ENCODE measurements around the gene KIF4A. TPM values are rescaled to one million over a fixed set of nuclear protein-coding genes. Genes with fewer than 3 reads are reported as not detected.

The KIF4A gene
- total RNA-seq, 2 donors from 2014 or later, result 0.73 to 1.3 TPM

- H3K27me3 ChIP-seq (replicated peaks; ENCODE audit: insufficient read depth), result no peaks in the 10 kb centered on the region
- H3K4me3 ChIP-seq, result no peak overlapping the region
- H3K9me3 ChIP-seq, result no peaks in the 10 kb centered on the region
- TF ChIP-seq CTCF (IDR thresholded peaks at IDR 0.05) (no peak), POLR2AphosphoS5 (IDR thresholded peaks at IDR 0.05) (no peak), POLR2A (IDR thresholded peaks at IDR 0.05) (no peak)
- DNase-seq (ENCODE audit: low spot score), result no peak
- H3K4me1 ChIP-seq (replicated peaks), result no peaks in the 10 kb centered on the region
- intact Hi-C loops (cut with DNase I), result no loop called here
- H3K27ac ChIP-seq, result no peak overlapping the region
- H3K36me3 ChIP-seq, result no peaks in the 10 kb centered on the region
- WGBS, result 97% methylated on average over 2 of the region's 2 CpGs
Measured at GRCh38 chrX:70410921-70411320, 121.0 kb downstream of the KIF4A start.

- intact Hi-C loops (cut with DNase I), result no loop called here
- TF ChIP-seq POLR2AphosphoS5 (IDR thresholded peaks at IDR 0.05) (no peak), POLR2A (IDR thresholded peaks at IDR 0.05) (no peak), CTCF (IDR thresholded peaks at IDR 0.05) (no peak)
Measured at GRCh38 chrX:70411475-70411874, 121.6 kb downstream of the KIF4A start.

GRCh38 chrX:70421618-70422017 is 131.7 kb downstream of the KIF4A start:
- Histone ChIP-seq H3K27ac (no peak overlapping the region), H3K9me3 (no peaks in the 10 kb centered on the region), H3K4me3 (no peak overlapping the region), H3K36me3 (no peaks in the 10 kb centered on the region), H3K4me1 (replicated peaks) (no peaks in the 10 kb centered on the region), H3K27me3 (replicated peaks; ENCODE audit: insufficient read depth) (no peaks in the 10 kb centered on the region)
- no peak for TF ChIP-seq CTCF (IDR thresholded peaks at IDR 0.05)
- no peak for TF ChIP-seq POLR2AphosphoS5 (IDR thresholded peaks at IDR 0.05)
- TF ChIP-seq POLR2A (IDR thresholded peaks at IDR 0.05), result no peak
- WGBS, result 29% methylated on average over 1 of the region's 2 CpGs
- intact Hi-C loops (cut with DNase I), result no loop called here
- DNase-seq (ENCODE audit: low spot score), result no peak

More at GRCh38 chrX:70411475-70411874, 121.6 kb downstream of the KIF4A start:
- Histone ChIP-seq H3K4me1 (replicated peaks) (no peaks in the 10 kb centered on the region), H3K4me3 (no peak overlapping the region), H3K36me3 (no peaks in the 10 kb centered on the region), H3K27ac (no peak overlapping the region), H3K9me3 (no peaks in the 10 kb centered on the region), H3K27me3 (replicated peaks; ENCODE audit: insufficient read depth) (no peaks in the 10 kb centered on the region)
- DNase-seq (ENCODE audit: low spot score), result no peak
- WGBS, result 100% methylated on average over 3 of the region's 3 CpGs

- TF ChIP-seq CTCF (IDR thresholded peaks at IDR 0.05), result peak in 1 of 4 experiments; percentile 36
- no peak for TF ChIP-seq POLR2A (IDR thresholded peaks at IDR 0.05)
- H3K27me3 ChIP-seq (replicated peaks; ENCODE audit: insufficient read depth), result no peaks in the 10 kb centered on the region
- no peak within 1 kb of the TSS for H3K27ac ChIP-seq
- WGBS, result 13% methylated on average over 5 of the region's 11 CpGs
- no peaks in the 10 kb centered on the region for H3K36me3 ChIP-seq
- H3K9me3 ChIP-seq, result no peaks in the 10 kb centered on the region
- H3K4me3 ChIP-seq, result no peak within 1 kb of the TSS
- no peak for DNase-seq (ENCODE audit: low spot score)
- intact Hi-C loops (cut with DNase I), result no loop called here
- no peaks in the 10 kb centered on the region for H3K4me1 ChIP-seq (replicated peaks)
Measured at GRCh38 chrX:70422851-70423341, 133.0 kb downstream of the KIF4A start, which contains the start of gene GDPD2. Gene GDPD2 (plus strand): TSS chrX:70423314. CDS start chrX:70424985, 1,671 bp downstream.

- Histone ChIP-seq H3K9me3 (no peaks in the 10 kb centered on the region), H3K4me1 (replicated peaks) (no peaks in the 10 kb centered on the region), H3K36me3 (no peaks in the 10 kb centered on the region), H3K4me3 (no peak overlapping the region), H3K27ac (no peak overlapping the region), H3K27me3 (replicated peaks; ENCODE audit: insufficient read depth) (no peaks in the 10 kb centered on the region)
- no peak for DNase-seq (ENCODE audit: low spot score)
- intact Hi-C loops (cut with DNase I), result no loop called here
- TF ChIP-seq POLR2AphosphoS5 (IDR thresholded peaks at IDR 0.05), result no peak
- no peak for TF ChIP-seq POLR2A (IDR thresholded peaks at IDR 0.05)
- 91% methylated on average over 10 of the region's 10 CpGs for WGBS
Measured at GRCh38 chrX:70423936-70424675, 134.2 kb downstream of the KIF4A start.

All from prostate gland (tissue), 2 donors.